T47D (cell line): Measurements from ENCODE around the gene TAGLN3.

ENCODE experiments used
- DNase-seq, 2 experiments: peaks; one replicate each; pipeline versions ENCODE4 v3.0.0 to v3.0.0-alpha.2; 2011 to 2012; ENCODE audit warnings: low read depth in 1 of 2, low spot score in 1 of 2
- JUND ChIP-seq: IDR thresholded peaks from 2 replicates; pipeline ENCODE4 v1.6.1; 2012; ENCODE audit warnings: low read depth
- in situ Hi-C: cut with HindIII; loops from 2 replicates; pipeline ENCODE4 v1.10.0; 2016; ENCODE audit warnings: low sequenced_read_pairs, low pct_unique_long_range_greater_than_20kb

TAGLN3 gene

GRCh38 chr3:112053229-112053628 is 54.5 kb downstream of the TAGLN3 start:
- no peak for TF ChIP-seq JUND

GRCh38 chr3:112056451-112056929 is 57.8 kb downstream of the TAGLN3 start:
- peak in 1 of 2 experiments; percentile 30 for DNase-seq
- in situ Hi-C loops, result no loop called here

More at GRCh38 chr3:112053229-112053628, 54.5 kb downstream of the TAGLN3 start:
- no peak for DNase-seq
- in situ Hi-C loops, result no loop called here

GRCh38 chr3:112059497-112059896 is 60.8 kb downstream of the TAGLN3 start:
- no peak for TF ChIP-seq JUND
- peak in 1 of 2 experiments; percentile 28 for DNase-seq
- in situ Hi-C loops, result no loop called here

More at GRCh38 chr3:112056451-112056929, 57.8 kb downstream of the TAGLN3 start:
- TF ChIP-seq JUND, result no peak

GRCh38 chr3:112061152-112061551 is 62.4 kb downstream of the TAGLN3 start:
- no peak for TF ChIP-seq JUND
- no peak for DNase-seq
- in situ Hi-C loops, result no loop called here
